IMR-90 (cell line): ENCODE measurements around the gene TIGAR. TPM values are rescaled to one million over a fixed set of nuclear protein-coding genes. Genes with fewer than 3 reads are reported as not detected.

Source experiments
- ATAC-seq: fragments of 200-7000 bp; cut with Tn5 transposase; 2 replicates; pipeline ENCODE4 v1.9.1; 2020; ENCODE audit warnings: low read depth, mild to moderate bottlenecking, moderate library complexity
- BruUV-seq: library from RNA; stranded (reverse); fragments of 400-500 nt; replicated peaks from 2 replicates; lab custom pipeline; 2021; lab: Mats Ljungman, UMichigan
- CTCF ChIA-PET: fragments of 300-600 bp; formaldehyde crosslinking; extraction: SDS; loops from one replicate; lab custom pipeline; 2021; ENCODE audit warnings: antibody characterized with exemption; lab: Yijun Ruan, JAX
- POLR2A ChIA-PET: fragments of 300-600 bp; sonication (Branson Sonifier 250); formaldehyde crosslinking; loops from one replicate; lab custom pipeline; 2022; ENCODE audit warnings: antibody characterized with exemption; ENCODE audit not compliant: unreplicated experiment; lab: Charles Lee
- DNase-seq: peaks from one replicate; pipeline ENCODE4 v3.0.0; 2013
- H2AFZ ChIP-seq: replicated peaks from 2 replicates; pipeline ENCODE3; 2013; ENCODE audit warnings: low read length, mild to moderate bottlenecking; ENCODE audit not compliant: poor library complexity
- H2AK5ac ChIP-seq: 2 replicates; pipeline ENCODE4 v1.6.1; 2013; ENCODE audit warnings: low read depth, low read length, inconsistent platforms
- H2AK9ac ChIP-seq: replicated peaks from 2 replicates; pipeline ENCODE3; 2013; ENCODE audit warnings: mild to moderate bottlenecking, low read depth, low read length, moderate library complexity; ENCODE audit not compliant: poor library complexity
- H2BK120ac ChIP-seq: 2 replicates; pipeline ENCODE4 v1.6.1; 2013; ENCODE audit warnings: low read depth, low read length, inconsistent platforms
- H2BK15ac ChIP-seq: 3 replicates; pipeline ENCODE4 v1.6.1; 2013; ENCODE audit warnings: low read depth, low read length, inconsistent platforms
- H2BK20ac ChIP-seq: 2 replicates; pipeline ENCODE4 v1.6.1; 2013; ENCODE audit warnings: low read depth, mild to moderate bottlenecking, inconsistent platforms, low read length, moderate library complexity
- H2BK5ac ChIP-seq: 2 replicates; pipeline ENCODE4 v1.6.1; 2013; ENCODE audit warnings: mild to moderate bottlenecking, low read depth, low read length, inconsistent platforms; ENCODE audit not compliant: poor library complexity, severe bottlenecking
- H3K14ac ChIP-seq: replicated peaks from 2 replicates; pipeline ENCODE4 v1.6.1; 2013; ENCODE audit warnings: low read depth, low read length, inconsistent platforms
- H3K18ac ChIP-seq: 2 replicates; pipeline ENCODE4 v1.6.1; 2013; ENCODE audit warnings: low read depth, low read length, control low read depth
- H3K23ac ChIP-seq: 2 replicates; pipeline ENCODE4 v1.6.1; 2013; ENCODE audit warnings: low read depth, low read length, inconsistent platforms
- H3K27ac ChIP-seq: 2 replicates; pipeline ENCODE4 v1.5.1; 2013; ENCODE audit warnings: mild to moderate bottlenecking, control low read depth, low read length; ENCODE audit not compliant: insufficient read depth
- H3K27me3 ChIP-seq: 2 replicates; pipeline ENCODE4 v1.6.1; 2013; ENCODE audit warnings: low read length; ENCODE audit not compliant: control insufficient read depth, insufficient read depth
- H3K36me3 ChIP-seq: 2 replicates; pipeline ENCODE4 v1.6.1; 2013; ENCODE audit warnings: low read length, mixed read lengths; ENCODE audit not compliant: control insufficient read depth, insufficient read depth
- H3K4ac ChIP-seq: 2 replicates; pipeline ENCODE4 v1.6.1; 2013; ENCODE audit warnings: low read depth, low read length, inconsistent platforms
- H3K4me1 ChIP-seq: 2 replicates; pipeline ENCODE4 v1.6.1; 2013; ENCODE audit warnings: low read length, mixed read lengths; ENCODE audit not compliant: control insufficient read depth, insufficient read depth
- H3K4me2 ChIP-seq: 2 replicates; pipeline ENCODE4 v1.6.1; 2013; ENCODE audit warnings: low read depth, mild to moderate bottlenecking, control low read depth, low read length, moderate library complexity
- H3K4me3 ChIP-seq: 2 replicates; pipeline ENCODE4 v1.5.1; 2013; ENCODE audit warnings: low read depth, mild to moderate bottlenecking, control low read depth, low read length, moderate library complexity; ENCODE audit not compliant: insufficient read depth
- H3K56ac ChIP-seq: 2 replicates; pipeline ENCODE4 v1.6.1; 2013; ENCODE audit warnings: low read length, inconsistent platforms; ENCODE audit not compliant: insufficient read depth; ENCODE audit errors: extremely low read depth
- H3K79me1 ChIP-seq, 2 experiments: 2 replicates each; pipeline ENCODE4 v1.6.1; 2013; ENCODE audit warnings: low read length in 2 of 2, inconsistent platforms in 1 of 2, low read depth in 1 of 2
- H3K9ac ChIP-seq: 2 replicates; pipeline ENCODE4 v1.6.1; 2013; ENCODE audit warnings: low read depth, low read length, control low read depth
- H3K9me1 ChIP-seq: 2 replicates; pipeline ENCODE4 v1.6.1; 2013; ENCODE audit warnings: low read length, inconsistent platforms; ENCODE audit not compliant: insufficient read depth
- H3K9me3 ChIP-seq: 2 replicates; pipeline ENCODE4 v1.6.1; 2013; ENCODE audit warnings: low read length; ENCODE audit not compliant: control insufficient read depth, insufficient read depth
- H4K20me1 ChIP-seq: 2 replicates; pipeline ENCODE4 v1.6.1; 2013; ENCODE audit warnings: low read length, inconsistent platforms; ENCODE audit not compliant: insufficient read depth
- H4K5ac ChIP-seq: 2 replicates; pipeline ENCODE4 v1.6.1; 2013; ENCODE audit warnings: mild to moderate bottlenecking, low read depth, low read length, control low read depth
- H4K8ac ChIP-seq, 2 experiments: 2 replicates each; pipeline ENCODE4 v1.6.1; 2013; ENCODE audit warnings: low read depth in 2 of 2, low read length in 2 of 2, control low read depth in 1 of 2, inconsistent platforms in 1 of 2
- H4K91ac ChIP-seq: 2 replicates; pipeline ENCODE4 v1.6.1; 2013; ENCODE audit warnings: low read depth, low read length, inconsistent platforms; ENCODE audit not compliant: insufficient read depth
- CTCF ChIP-seq: conservative IDR thresholded peaks from 2 replicates; pipeline ENCODE4 v1.5.1; 2012; ENCODE audit warnings: mild to moderate bottlenecking, low read depth, low read length, improper control_type of control experiment
- MXI1 ChIP-seq: IDR thresholded peaks from 2 replicates; pipeline ENCODE4 v1.6.1; 2012; ENCODE audit warnings: low read depth, mild to moderate bottlenecking, low read length, moderate library complexity, borderline replicate concordance
- NFE2L2 ChIP-seq: fragments of 150-350 bp; IDR thresholded peaks from 2 replicates; pipeline ENCODE4 v1.6.1; 2016; ENCODE audit warnings: low read depth, mild to moderate bottlenecking, low read length
- RCOR1 ChIP-seq: IDR thresholded peaks from 2 replicates; pipeline ENCODE4 v1.6.1; 2012; ENCODE audit warnings: mild to moderate bottlenecking, low read length, improper control_type of control experiment; ENCODE audit not compliant: insufficient replicate concordance
- SMC3 ChIP-seq: fragments of 150-350 bp; IDR thresholded peaks from 2 replicates; pipeline ENCODE4 v1.6.1; 2016; ENCODE audit warnings: low read depth, mild to moderate bottlenecking, antibody characterized with exemption, low read length, moderate library complexity
- WGBS, 2 experiments: methylation state at CpG; one replicate each; pipeline versions ENCODE4 v1.1.5 to v1.1.7; 2013; ENCODE audit warnings: missing lambda C conversion rate in 2 of 2; ENCODE audit not compliant: insufficient read length in 1 of 2; ENCODE audit errors: extremely low coverage in 2 of 2; 5-methylcytosine and 5-hydroxymethylcytosine counted together
- dilution Hi-C: fragments of 300-500 bp; cut with HindIII; formaldehyde crosslinking; loops from one replicate; pipeline ENCODE4 v1.14.3; 2018; ENCODE audit warnings: low sequenced_read_pairs; ENCODE audit not compliant: unreplicated experiment
- in situ Hi-C: fragments of 300-500 bp; cut with MboI; formaldehyde crosslinking; loops from 3 replicates; pipeline ENCODE4 v1.14.3; 2019; ENCODE audit warnings: low sequenced_read_pairs, inconsistent platforms, mixed read lengths
- intact Hi-C: fragments of 100-400 bp; cut with micrococcal nuclease; formaldehyde crosslinking; loops from 2 replicates; pipeline ENCODE4 v1.10.0; 2022
- polyA plus RNA-seq, 3 experiments: library from polyadenylated mRNA; depleted of rRNA; stranded (reverse); fragments of >200 nt; gene quantifications; 2 replicates each; pipeline ENCODE4 v1.2.3, GENCODE V29; 2012; ENCODE audit warnings: low replicate concordance in 1 of 3
- total RNA-seq: library from RNA; depleted of rRNA; stranded (reverse); fragments of >200 nt; gene quantifications from 2 replicates; pipeline ENCODE4 v1.2.3, GENCODE V29; 2012

Gene TIGAR
- total and polyA plus RNA-seq, 2 of the 4 experiments (the other 2 are of a cell fraction) = 7.3 to 13.7 TPM

DNA sequence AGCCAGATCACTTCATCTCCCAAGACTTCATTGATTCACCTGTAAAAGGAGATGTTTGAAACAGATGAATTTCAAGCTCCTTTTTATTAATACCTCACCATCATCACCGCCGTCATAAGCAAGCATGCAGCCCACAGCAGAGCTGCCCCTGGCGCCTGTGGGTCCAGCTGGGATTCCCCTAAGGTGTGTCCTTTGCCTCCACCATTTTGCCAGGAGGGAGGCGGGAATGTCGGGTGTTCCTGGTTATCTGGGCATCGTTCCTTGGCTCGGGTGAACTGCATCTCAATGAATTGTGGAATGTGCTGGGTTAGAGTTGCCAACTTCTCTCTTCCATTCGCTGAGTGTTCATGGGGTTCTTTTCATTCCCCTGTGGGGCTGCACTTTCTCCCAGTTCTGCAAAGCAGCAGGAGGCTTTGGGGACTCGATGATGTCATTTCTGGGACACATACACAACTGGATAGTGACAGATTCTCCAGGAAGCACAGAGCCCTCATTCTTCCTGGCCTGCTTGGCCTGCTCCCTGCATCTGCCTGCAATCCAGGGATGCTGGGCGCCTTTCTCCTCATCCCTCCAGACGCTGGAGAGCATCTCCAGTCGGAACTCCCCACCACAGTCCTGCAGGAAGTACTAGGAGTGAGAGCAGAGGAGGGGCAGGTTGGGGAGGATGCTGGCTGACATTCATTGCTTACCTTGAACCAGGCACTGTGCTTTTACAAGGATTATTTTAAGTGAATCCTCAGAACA is 37.3 kb upstream of the TIGAR start:
- no peak overlapping the region for H4K8ac ChIP-seq
- no peaks in the 10 kb centered on the region for H3K4me1 ChIP-seq
- no peak overlapping the region for H2BK120ac ChIP-seq
- H3K4ac ChIP-seq = no peak overlapping the region
- no TSS peak for BruUV-seq
- H3K79me1 ChIP-seq = no peaks in the 10 kb centered on the region
- intact Hi-C loops = no loop called here
- ATAC-seq (no peak), DNase-seq (no peak)
- no peaks in the 10 kb centered on the region; the same call in 1 of the 2 replicates for H3K27me3 ChIP-seq
- no peaks in the 10 kb centered on the region for H3K9me1 ChIP-seq
- H4K20me1 ChIP-seq = no peaks in the 10 kb centered on the region
- H2BK5ac ChIP-seq = no peak overlapping the region
- H3K23ac ChIP-seq = no peak overlapping the region
- H3K4me2 ChIP-seq = no peak overlapping the region
- H4K5ac ChIP-seq = no peak overlapping the region
- H3K4me3 ChIP-seq = no peak overlapping the region
- H2BK15ac ChIP-seq = no peak overlapping the region
- no peak overlapping the region for H4K91ac ChIP-seq
- H3K18ac ChIP-seq = no peak overlapping the region
- CTCF ChIA-PET = interaction anchor here (1.0 kb wide), 1 partner anchor 402 kb away, joined by 3 read pairs; no protein-coding TSS in a partner anchor
- no peak overlapping the region for H2BK20ac ChIP-seq
- no CpG with 5 or more reads among the region's 12 CpGs for WGBS, 2 experiments
- TF ChIP-seq CTCF (no peak), RCOR1 (no peak), NFE2L2 (no peak), SMC3 (no peak), MXI1 (no peak)
- no peak overlapping the region for H3K9ac ChIP-seq
- no peaks in the 10 kb centered on the region for H3K9me3 ChIP-seq
- no peak overlapping the region for H3K27ac ChIP-seq
- no peak overlapping the region for H2AK5ac ChIP-seq
- H3K36me3 ChIP-seq = no peaks in the 10 kb centered on the region; the same call in 1 of the 2 replicates
- no peak overlapping the region for H2AK9ac ChIP-seq
- no peak overlapping the region for H2AFZ ChIP-seq
- dilution Hi-C loops = no loop called here
- in situ Hi-C loops = no loop called here
- no peak overlapping the region for H3K56ac ChIP-seq
- H3K14ac ChIP-seq = no peak overlapping the region
- POLR2A ChIA-PET = no interaction called here
